GM12891 (cell line): ENCODE data around the gene GHRL.
"Not testable (repeated sequence)": the region's sequence is repeated elsewhere in the genome, so short reads cannot be mapped to it uniquely, and the experiment has no call there.

Experiments used
- DNase-seq: peaks from one replicate; pipeline ENCODE4 v3.0.0; 2011; ENCODE audit warnings: low spot score; ENCODE audit not compliant: insufficient read length
- FAIRE-seq: peaks from 2 replicates; lab custom pipeline; 2011; peaks lifted over from hg19 to GRCh38; lab: Jason Lieb, UNC
- PAX5 ChIP-seq: IDR thresholded peaks from 2 replicates; pipeline ENCODE4 v1.6.1; 2011; ENCODE audit warnings: low read length, moderate library complexity, mild to moderate bottlenecking; ENCODE audit not compliant: insufficient read depth, severe bottlenecking
- POLR2A ChIP-seq: IDR thresholded peaks from 2 replicates; pipeline ENCODE4 v1.6.1; 2011; ENCODE audit warnings: low read depth, low read length, control low read depth
- POLR2AphosphoS5 ChIP-seq: IDR thresholded peaks from 2 replicates; pipeline ENCODE4 v1.6.1; 2011; ENCODE audit warnings: low read depth, low read length, control low read depth
- POU2F2 ChIP-seq: IDR thresholded peaks from 2 replicates; pipeline ENCODE4 v1.6.1; 2011; ENCODE audit warnings: low read depth, mild to moderate bottlenecking, control low read depth, low read length, moderate library complexity
- SPI1 ChIP-seq: IDR thresholded peaks from 2 replicates; pipeline ENCODE4 v1.6.1; 2011; ENCODE audit warnings: low read depth, low read length, control low read depth
- TAF1 ChIP-seq: IDR thresholded peaks from 2 replicates; pipeline ENCODE4 v1.6.1; 2011; ENCODE audit warnings: low read depth, low read length, control low read depth

The GHRL gene

DNA sequence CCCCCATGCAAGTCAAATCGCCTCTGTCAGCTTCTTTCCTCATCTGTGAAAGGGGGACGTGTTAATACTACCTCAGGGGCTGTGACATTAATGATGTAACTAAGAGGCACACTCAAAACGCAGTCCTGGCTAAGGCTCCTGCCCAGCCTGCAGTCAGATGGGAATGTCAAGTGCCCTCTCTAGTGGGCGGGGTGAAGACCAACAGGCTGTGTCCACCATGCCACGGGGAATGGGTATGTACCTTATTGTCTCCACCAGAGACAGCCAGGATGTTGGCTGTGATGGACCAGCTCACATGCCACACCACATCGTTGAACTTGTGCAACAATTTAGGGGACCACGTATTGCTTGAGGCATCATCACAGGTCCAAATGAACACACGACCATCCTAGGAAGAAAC lies 11.0 kb upstream of the GHRL start:
- DNase-seq = no peak
- no peak for FAIRE-seq
- TF ChIP-seq POU2F2 (no peak), PAX5 (no peak), POLR2AphosphoS5 (no peak)

DNA sequence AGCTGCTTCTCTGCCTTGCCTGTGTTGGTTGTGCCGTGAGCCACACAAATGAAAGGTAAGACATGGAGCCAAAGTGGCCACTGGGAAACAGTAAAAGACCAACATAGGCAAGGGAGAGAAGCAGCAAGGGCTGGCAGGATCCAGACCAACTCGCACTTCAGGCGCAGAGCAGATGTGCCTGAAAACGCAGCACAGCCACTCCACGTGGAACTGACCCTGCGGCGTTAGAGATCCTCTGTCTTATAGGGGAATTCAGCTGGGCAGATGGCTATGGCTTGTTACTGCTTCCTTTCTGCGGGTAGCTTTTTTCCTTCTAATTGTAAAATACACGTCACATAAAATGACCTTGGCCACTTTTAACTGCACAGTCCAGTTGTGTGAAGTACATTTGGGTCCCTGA lies 10.4 kb upstream of the GHRL start:
- TF ChIP-seq TAF1 (no peak), SPI1 (no peak)
- FAIRE-seq (no peak), DNase-seq (no peak)

DNA sequence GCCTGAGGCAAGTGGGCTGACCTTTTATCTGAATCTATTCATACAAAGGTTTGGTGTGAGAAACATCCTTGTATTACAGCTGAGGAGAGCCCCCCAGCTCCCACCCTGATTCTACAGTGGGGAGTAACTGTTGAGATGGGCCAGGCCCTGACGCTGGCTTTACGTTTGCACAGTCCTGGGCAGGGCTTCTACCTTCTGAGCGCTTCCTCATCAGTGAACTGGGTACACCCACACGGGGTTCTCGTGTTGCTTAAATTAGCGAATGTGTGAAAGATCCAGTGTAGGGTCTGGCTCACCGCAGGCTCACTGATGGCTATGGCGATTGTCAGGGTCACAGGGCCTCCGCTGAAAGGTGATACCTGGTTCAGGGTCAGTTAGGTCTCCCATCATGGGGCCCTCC lies 7.3 kb upstream of the GHRL start:
- TF ChIP-seq POLR2A (no peak), PAX5 (no peak), POU2F2 (no peak), TAF1 (no peak), SPI1 (no peak), POLR2AphosphoS5 (no peak)
- no peak for FAIRE-seq
- no peak for DNase-seq

DNA sequence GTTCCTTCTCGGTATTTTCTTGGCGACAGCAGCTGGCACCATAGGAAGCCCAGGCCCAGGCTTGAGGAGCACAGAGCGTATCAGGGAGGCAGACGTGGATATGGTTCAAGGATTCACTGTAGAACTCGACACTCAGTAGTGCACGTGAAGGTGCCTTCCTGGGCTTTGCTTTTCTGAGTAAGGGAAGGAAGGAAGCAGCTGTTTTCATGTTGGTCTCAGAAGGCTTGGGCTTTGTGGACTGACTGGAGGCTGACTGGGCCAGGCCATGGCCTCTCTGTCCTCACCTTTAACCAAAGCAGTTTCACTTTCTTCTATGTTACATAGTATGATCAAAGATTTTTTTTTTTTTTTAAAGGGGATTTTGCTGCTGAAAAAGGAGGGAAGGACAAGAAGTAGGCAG lies 6.9 kb upstream of the GHRL start:
- no peak for DNase-seq

DNA sequence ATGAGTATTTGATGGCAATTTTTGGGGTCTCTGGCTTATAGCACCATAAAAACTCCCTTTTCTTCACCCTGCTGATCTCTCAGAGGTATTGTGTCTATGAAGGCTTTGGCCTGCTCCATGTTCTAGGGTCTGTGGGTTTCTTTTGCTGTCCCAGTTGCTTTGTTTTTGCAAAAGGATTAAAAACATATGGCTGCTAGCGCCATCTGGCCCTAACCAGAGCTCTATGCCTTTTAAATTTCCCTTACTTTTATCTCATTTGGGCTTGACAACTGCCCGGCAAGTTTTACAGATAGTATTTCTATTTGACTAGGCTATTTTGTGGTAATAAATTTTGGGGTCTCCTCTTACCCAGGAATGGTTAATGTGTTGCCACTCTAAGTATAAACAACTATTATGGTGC lies 6.4 kb upstream of the GHRL start:
- DNase-seq (no peak), FAIRE-seq (no peak)
- TF ChIP-seq TAF1 (no peak), PAX5 (no peak), POLR2AphosphoS5 (no peak), POU2F2 (no peak), POLR2A (no peak), SPI1 (no peak)

More for the DNA sequence above, 6.9 kb upstream of the GHRL start:
- TF ChIP-seq POLR2A (peak; percentile 24; the same call in 1 of the 2 replicates), POU2F2 (no peak)
- FAIRE-seq = no peak

DNA sequence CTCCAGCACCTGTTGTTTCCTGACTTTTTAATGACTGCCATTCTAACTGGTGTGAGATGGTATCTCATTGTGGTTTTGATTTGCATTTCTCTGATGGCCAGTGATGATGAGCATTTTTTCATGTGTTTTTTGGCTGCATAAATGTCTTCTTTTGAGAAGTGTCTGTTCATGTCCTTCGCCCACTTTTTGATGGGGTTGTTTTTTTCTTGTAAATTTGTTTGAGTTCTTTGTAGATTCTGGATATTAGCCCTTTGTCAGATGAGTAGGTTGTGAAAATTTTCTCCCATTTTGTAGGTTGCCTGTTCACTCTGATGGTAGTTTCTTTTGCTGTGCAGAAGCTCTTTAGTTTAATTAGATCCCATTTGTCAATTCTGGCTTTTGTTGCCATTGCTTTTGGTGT lies 5.3 kb upstream of the GHRL start:
- DNase-seq, FAIRE-seq: not testable (repeated sequence)

DNA sequence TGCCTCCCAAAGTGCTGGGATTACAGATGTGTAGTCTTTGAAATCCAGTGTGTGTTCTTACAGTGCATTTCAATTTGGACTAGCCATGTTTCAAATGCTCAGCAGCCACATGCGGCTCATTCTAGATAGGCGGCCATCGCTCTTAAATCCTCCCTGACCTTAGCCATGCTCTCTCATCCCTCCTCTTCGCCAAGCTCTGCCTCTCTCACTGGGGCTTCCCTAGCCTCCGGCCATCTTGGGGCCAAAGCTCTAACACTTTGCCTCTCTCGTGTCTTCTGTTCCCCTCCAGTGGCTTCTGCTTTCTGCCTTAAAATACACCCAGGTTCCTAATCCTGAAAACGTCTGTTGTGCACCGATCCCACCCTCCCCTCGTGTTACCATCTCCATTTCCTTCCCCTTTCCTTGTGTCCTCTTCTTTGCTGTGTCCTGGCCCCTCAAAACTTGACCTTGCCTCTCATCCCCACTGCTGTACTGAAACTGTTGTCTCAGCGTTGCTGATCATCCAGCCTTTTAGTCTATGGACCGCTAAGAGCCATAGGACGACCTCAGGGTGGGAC lies 1.4 kb upstream of the GHRL start:
- DNase-seq = no peak
- TF ChIP-seq PAX5 = no peak
- no peak for TF ChIP-seq POU2F2
- TF ChIP-seq POLR2A = no peak; the same call in 1 of the 2 replicates
- no peak for FAIRE-seq

DNA sequence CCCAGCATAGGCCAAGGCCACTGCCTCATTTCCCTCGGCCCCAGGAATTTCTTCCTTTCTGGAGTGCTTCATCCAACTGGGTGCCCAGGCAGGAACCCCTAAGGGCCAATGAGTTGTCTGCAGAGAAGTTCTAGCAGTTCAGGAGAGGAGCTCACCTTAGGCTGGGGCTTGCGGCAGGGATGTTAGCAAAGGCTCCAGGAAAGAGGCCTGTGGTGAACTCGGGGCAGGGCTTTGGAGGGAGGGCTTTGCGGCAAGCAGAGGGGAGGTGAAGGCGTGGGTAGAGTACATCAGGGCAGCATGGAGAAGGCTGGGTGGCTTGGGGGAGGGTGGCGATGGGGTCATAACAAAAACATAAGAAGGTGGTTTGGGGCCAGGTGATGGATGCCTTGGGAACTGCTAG lies 1.1 kb downstream of the GHRL start:
- DNase-seq (no peak), FAIRE-seq (no peak)
- TF ChIP-seq TAF1 = no peak
- TF ChIP-seq POLR2AphosphoS5 = no peak
- no peak for TF ChIP-seq PAX5
- TF ChIP-seq POU2F2 = no peak
- no peak for TF ChIP-seq SPI1
- TF ChIP-seq POLR2A = no peak

DNA sequence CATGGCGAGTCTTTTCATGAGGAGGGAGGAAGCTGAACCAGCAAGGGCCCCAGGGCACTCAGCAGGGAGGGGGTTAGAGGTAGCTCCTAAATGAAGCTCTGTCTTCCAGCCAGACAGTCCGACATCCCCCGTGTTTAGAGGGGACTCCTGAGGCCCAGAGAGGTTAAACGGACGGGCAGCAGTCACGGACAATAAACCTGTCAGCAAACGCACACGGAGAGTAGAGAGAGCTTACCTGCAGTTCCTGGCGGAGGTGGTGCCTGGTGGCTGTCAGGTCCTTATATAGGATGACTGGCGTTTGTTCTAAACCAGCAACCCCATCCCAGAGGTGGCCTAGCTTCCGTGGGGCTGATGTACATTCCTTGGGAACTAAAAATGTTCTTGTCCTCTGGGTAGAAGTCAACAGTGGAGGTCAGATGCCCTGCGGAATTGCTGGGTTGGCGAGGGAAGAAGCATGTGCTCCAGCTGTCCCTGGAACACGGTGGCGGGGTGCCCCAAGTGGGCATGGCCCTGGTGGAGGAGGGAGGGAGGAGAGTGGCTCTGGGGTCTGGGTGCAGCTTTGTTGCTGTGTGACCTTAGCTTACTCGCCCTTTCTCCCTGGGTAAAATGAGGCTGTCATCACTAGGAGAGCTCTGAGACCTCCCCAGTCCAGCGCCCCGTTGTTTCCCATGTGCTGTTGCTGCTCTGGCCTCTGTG lies 2.1 kb downstream of the GHRL start:
- DNase-seq = no peak
- FAIRE-seq = no peak
- TF ChIP-seq POLR2AphosphoS5 (peak; percentile 50; the same call in 1 of the 2 replicates), PAX5 (no peak), TAF1 (no peak), SPI1 (no peak), POU2F2 (no peak), POLR2A (no peak)

DNA sequence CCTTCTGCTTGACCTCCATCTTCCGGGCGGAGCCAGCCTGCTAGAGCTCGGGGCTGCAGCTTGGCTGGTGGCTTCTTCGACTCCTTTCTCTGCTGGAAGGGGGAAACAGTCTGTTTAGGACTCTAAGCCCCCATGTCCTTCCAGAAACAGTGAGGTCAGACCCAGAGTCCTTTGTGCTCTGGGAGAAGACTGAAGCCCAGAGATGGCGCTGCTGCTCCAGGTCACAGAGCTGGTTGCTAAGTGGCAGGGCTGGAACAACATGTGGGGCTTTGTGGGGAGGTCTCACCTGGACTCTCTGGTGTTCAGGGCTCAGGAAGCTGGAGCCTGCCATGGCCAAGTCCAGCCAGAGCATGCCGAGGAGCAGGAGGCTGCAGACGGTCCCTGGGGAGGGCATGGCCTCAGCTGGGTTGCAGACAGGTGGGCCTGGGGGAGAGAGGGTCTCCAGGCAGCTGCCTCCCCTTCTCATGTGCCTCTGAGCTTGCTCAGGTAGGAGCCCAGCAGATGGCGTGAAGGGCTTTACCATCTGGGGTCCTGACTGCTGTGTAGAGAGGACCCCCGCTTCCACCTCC lies 2.9 kb downstream of the GHRL start:
- TF ChIP-seq POLR2AphosphoS5 (no peak), POLR2A (no peak), POU2F2 (no peak)
- no peak for FAIRE-seq
- no peak for DNase-seq

DNA sequence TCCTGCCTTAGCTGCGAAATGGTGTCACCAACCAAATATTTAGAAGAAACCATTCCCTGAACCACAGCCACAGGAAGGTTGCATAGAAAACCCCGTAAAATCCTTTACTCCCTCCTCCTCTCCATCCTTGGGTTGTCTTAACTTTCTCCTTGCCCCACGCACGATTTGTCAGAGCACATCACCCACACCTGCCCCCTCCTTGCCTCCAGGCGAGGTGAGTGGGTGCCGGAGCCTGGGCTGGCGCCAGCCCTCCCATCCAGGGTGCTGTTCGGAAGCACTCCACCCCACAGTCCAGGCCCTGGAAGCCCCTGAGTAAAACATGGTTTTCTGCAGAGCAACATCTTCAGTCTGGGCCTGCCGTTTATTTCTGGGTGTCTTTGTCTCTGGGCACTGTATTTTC lies 3.7 kb downstream of the GHRL start:
- FAIRE-seq (no peak), DNase-seq (no peak)
- TF ChIP-seq PAX5 = no peak
- TF ChIP-seq POU2F2 = no peak
- TF ChIP-seq TAF1 = no peak
- no peak for TF ChIP-seq SPI1
- TF ChIP-seq POLR2A = no peak
- TF ChIP-seq POLR2AphosphoS5 = no peak
